ENCODE results near the gene MBD3L2B. TPM values are rescaled to one million over a fixed set of nuclear protein-coding genes. Genes with fewer than 3 reads are reported as not detected.

MBD3L2B gene
- total RNA-seq, 2 experiments from 2014 or later, result not detected

DNA sequence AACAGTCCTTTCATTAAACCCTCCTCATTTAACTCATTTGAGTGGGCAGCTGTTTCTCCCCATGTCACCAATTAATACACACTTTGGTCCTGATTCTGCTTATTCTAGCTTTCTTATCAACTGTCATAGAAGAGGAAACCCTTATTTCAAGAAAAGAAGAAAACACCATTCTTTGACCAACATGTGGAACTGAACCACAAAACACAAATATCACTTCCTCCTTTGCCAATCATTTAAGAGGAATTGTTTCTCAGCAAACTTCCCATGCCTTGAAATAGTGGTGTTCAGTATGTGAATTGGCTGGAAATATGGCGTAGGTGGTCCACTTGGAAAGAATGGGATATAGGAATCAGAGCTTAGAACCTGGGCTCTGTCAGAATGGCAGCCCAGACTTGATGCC lies 20.4 kb downstream of the MBD3L2B start:
- POLR2A ChIA-PET, result no interaction called here
- Mint-ChIP-seq H3K27ac (no peak overlapping the region), H3K9me3 (peaks cover 3% of the 10 kb centered on the region), H3K4me1 (peaks cover 6% of the 10 kb centered on the region), H3K36me3 (no peaks in the 10 kb centered on the region), H3K27me3 (no peaks in the 10 kb centered on the region), H3K4me3 (no peak overlapping the region)
- DNase-seq (no peak), ATAC-seq (ENCODE audit: low read depth) (no peak)

DNA sequence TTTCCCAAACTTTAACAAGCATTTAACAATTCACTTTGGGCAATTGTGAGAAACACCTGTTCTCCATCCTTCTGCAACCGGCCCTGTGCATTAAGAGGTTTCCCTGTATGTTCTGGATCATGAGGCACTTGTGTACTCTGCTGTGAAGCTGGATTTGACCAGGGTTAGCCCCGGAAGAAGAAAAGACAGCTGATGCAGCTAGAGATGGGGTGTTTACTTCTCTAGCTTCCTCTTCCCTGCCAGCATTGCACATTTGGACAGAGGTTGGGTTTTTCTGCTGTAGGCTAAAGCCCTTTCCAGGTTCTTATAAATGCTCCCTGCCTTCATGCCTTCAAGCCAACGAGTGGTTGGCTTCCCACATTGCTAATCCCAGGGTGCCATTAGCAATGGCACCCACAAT lies 20.9 kb downstream of the MBD3L2B start:
- Mint-ChIP-seq H3K4me3 (no peak overlapping the region), H3K27ac (no peak overlapping the region), H3K27me3 (no peaks in the 10 kb centered on the region), H3K36me3 (peaks cover 2% of the 10 kb centered on the region), H3K9me3 (peaks cover 6% of the 10 kb centered on the region), H3K4me1 (peaks cover 6% of the 10 kb centered on the region)
- POLR2A ChIA-PET, result no interaction called here
- DNase-seq (no peak), ATAC-seq (ENCODE audit: low read depth) (no peak)

DNA sequence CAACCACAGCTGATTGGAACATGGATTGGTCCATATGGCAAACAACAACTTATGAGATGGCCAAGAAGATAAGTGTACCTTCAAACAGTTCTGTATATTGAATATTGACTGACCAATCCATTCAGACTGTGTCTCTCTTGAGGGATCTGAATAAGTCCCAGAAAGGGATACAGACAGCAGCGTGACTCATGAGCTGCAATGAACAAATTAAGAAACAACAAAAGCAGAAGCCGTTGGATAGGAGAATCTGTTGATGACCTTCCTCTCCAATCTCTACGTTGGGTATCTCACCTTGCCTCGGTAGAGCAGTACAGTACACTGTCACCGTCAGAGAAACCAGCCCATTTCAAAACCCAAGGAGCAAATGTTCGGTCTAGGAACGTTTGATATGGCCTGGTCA lies 21.3 kb downstream of the MBD3L2B start:
- Mint-ChIP-seq H3K9me3 (peaks cover 10% of the 10 kb centered on the region), H3K27me3 (no peaks in the 10 kb centered on the region), H3K27ac (no peak overlapping the region), H3K36me3 (peaks cover 4% of the 10 kb centered on the region), H3K4me1 (peaks cover 6% of the 10 kb centered on the region), H3K4me3 (no peak overlapping the region)
- DNase-seq, result no peak
- POLR2A ChIA-PET, result no interaction called here
- no peak for ATAC-seq (ENCODE audit: low read depth)

DNA sequence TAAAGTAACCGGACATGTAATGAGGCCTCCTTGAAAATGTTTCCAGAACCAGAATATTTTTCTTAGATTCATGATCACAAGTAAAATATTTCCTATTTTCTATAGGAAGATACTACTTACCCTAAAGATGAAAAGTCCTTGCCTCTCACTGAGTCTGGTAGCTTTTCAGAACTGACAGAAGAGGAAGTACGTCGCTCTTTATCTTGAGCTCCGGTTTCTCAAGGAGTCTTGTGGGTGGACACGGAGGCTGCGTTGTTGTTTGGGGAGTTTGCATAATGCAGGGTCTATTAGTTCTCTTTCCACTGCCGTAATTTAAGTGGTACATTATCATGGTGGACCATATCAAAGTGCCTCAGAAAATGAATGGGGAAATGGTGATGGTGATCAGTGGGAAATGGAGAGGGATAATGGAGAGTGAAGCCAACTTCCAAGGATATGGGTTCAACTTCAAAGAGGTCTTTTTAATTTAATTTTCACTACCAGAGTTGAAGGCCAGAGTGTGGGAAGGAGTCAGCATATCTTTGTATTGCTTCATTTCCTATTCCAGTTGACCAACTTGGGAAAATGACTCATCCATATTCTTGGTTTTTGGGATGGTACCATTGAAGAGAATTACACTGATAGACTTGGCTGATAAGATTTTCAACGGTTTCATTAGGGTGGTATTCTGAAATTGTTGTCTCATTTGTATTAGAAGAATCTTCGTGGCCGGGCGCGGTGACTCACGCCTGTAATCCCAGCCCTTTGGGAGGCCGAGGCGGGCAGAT lies 23.4 kb downstream of the MBD3L2B start:
- DNase-seq (no peak), ATAC-seq (ENCODE audit: low read depth) (no peak)
- Mint-ChIP-seq H3K27ac (no peak overlapping the region), H3K9me3 (peaks cover 12% of the 10 kb centered on the region), H3K4me1 (peaks cover 3% of the 10 kb centered on the region), H3K27me3 (no peaks in the 10 kb centered on the region), H3K4me3 (no peak overlapping the region), H3K36me3 (peaks cover 4% of the 10 kb centered on the region)
- POLR2A ChIA-PET, result no interaction called here

DNA sequence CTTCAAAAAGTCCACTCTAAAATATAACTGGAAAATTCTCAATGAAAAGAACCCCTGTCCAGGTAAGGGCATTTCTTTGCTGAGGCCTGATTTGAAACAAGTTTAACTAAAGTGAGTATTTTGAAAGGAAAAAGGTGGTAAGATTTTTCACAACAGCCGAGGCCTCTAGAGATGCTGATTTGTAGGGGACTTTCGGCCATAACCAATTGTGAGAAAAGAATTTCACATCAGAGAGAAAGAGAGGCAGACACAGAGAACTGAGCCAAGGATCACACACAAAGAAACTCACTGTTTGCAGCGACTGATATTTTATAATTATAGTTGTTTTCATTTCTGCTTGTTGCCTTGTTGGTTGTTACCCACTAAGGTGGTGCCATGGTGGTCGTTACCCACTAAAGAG lies 24.4 kb downstream of the MBD3L2B start:
- POLR2A ChIA-PET, result no interaction called here
- Mint-ChIP-seq H3K9me3 (peaks cover 12% of the 10 kb centered on the region), H3K4me1 (peaks cover 3% of the 10 kb centered on the region), H3K27ac (no peak overlapping the region), H3K4me3 (no peak overlapping the region), H3K27me3 (no peaks in the 10 kb centered on the region), H3K36me3 (peaks cover 4% of the 10 kb centered on the region)
- DNase-seq (no peak), ATAC-seq (ENCODE audit: low read depth) (no peak)

DNA sequence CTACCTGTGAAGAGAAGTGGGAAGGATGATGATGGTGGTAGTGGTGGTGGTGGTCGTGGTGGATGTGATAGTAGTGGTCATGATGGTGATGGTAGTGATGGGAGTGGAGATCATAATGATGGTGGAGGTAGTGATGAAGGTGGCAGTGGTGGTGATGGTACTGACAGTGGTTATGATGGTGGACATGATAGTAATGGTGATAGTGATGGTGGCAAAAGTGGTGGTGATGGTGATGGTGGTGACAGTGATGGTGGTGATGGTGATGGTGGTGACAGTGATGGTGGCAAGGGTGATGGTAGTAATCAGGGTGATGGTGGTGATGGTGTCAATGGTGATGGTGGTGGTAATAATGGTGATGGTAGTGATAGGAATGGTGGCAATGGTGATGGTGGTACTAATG lies 26.2 kb downstream of the MBD3L2B start:
- Mint-ChIP-seq H3K9me3 (peaks cover 12% of the 10 kb centered on the region), H3K4me3 (no peak overlapping the region), H3K27ac (peak overlapping the region; percentile 2), H3K27me3 (no peaks in the 10 kb centered on the region), H3K4me1 (no peaks in the 10 kb centered on the region), H3K36me3 (peaks cover 4% of the 10 kb centered on the region)
- no peak for ATAC-seq (ENCODE audit: low read depth)
- POLR2A ChIA-PET, result no interaction called here
- no peak for DNase-seq

DNA sequence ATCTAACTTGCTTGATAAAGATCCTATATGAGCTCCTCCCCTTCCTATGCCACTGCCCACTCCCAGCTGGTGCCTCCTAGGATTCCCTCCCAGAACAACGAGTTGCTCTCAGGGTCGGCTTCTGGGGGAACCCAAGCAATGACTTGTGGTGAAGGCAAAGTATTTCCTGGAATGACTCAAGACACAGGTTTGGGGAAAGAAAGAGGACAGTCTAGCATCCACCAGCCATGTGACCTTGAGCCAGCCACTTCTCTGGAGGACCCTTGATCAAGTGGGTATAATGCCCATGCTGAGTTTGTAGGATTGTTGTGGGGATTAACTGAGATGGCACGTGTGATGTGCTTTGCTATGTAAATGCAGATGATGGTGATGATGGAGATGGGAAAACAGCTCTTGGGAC lies 33.0 kb downstream of the MBD3L2B start:
- POLR2A ChIA-PET, result no interaction called here
- Mint-ChIP-seq H3K4me1 (no peaks in the 10 kb centered on the region), H3K36me3 (no peaks in the 10 kb centered on the region), H3K4me3 (no peak overlapping the region), H3K27me3 (peaks cover 4% of the 10 kb centered on the region), H3K9me3 (peaks cover 16% of the 10 kb centered on the region), H3K27ac (no peak overlapping the region)
- no peak for ATAC-seq (ENCODE audit: low read depth)
- no peak for DNase-seq

DNA sequence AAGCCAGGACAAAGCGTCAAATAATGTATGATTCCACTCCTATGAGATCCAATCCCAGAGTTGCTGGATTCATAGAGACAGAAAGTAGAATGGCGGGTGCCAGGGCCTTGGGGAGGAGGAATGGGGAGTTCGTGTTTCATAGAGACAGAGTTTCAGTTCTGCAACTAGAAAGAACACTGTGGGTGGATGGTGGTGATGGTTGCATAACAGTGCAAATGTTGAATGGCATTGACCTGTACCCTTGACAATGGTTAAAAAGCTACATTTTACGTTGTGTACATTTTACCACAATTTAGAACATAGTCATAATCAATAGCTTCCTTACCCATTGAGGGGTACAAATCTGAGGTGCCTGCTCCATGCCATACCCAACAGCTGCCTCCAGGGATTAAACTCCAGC lies 33.4 kb downstream of the MBD3L2B start:
- H3K27ac Mint-ChIP-seq, result no peak overlapping the region
- no peaks in the 10 kb centered on the region for H3K36me3 Mint-ChIP-seq
- POLR2A ChIA-PET, result no interaction called here
- H3K9me3 Mint-ChIP-seq, result peaks cover 19% of the 10 kb centered on the region
- H3K27me3 Mint-ChIP-seq, result peaks cover 4% of the 10 kb centered on the region
- ATAC-seq (ENCODE audit: low read depth) (no peak), DNase-seq (no peak)
- H3K4me3 Mint-ChIP-seq, result no peak overlapping the region
- H3K4me1 Mint-ChIP-seq, result no peaks in the 10 kb centered on the region

DNA sequence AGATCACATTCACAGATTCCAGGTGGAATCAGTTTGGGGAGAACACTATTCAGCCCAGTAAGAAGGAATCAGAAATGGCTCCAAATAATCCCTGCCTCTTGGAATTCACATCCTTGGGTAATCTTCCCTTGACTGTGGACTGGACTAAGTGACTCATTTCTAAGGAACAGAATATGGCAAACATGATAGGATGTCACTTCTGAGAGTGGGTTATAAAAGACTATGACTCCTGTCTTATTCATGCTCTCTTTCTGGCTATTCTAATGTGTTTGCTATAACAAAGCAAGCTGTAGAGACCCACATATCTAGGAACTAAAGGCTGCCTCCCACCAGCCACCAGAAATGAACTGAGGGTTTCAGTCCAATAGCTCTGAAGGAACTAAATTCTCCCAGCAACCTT lies 37.8 kb downstream of the MBD3L2B start:
- H3K9me3 Mint-ChIP-seq, result peaks cover 22% of the 10 kb centered on the region
- no peak for DNase-seq
- ATAC-seq (ENCODE audit: low read depth), result no peak
- no peak overlapping the region for H3K27ac Mint-ChIP-seq
- H3K4me3 Mint-ChIP-seq, result no peak overlapping the region
- POLR2A ChIA-PET, result no interaction called here
- H3K36me3 Mint-ChIP-seq, result no peaks in the 10 kb centered on the region
- no peaks in the 10 kb centered on the region for H3K27me3 Mint-ChIP-seq
- no peaks in the 10 kb centered on the region for H3K4me1 Mint-ChIP-seq

DNA sequence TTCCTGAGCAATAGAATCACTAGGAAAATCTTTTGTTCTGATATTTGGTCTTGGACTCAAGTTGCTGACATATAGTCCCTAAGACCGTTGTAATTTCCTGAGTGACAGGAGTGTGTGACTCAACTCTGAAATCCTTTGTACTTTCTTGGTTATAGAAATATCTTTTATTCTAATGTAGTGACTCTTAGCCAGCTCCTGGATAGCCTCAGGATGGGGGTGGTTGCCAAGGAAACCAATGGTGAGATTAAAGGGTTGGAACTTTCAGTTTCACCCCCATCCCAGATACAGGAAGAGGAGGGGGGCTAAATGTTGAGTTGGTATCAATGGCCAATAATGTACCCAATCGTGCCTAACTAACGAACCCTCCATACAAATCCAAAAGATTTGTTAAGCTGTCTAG lies 41.8 kb downstream of the MBD3L2B start:
- no peak for DNase-seq
- POLR2A ChIA-PET, result no interaction called here
- Mint-ChIP-seq H3K27me3 (no peaks in the 10 kb centered on the region), H3K9me3 (peaks cover 22% of the 10 kb centered on the region), H3K27ac (no peak overlapping the region), H3K4me3 (no peak overlapping the region), H3K4me1 (no peaks in the 10 kb centered on the region), H3K36me3 (no peaks in the 10 kb centered on the region)
- ATAC-seq (ENCODE audit: low read depth), result no peak

DNA sequence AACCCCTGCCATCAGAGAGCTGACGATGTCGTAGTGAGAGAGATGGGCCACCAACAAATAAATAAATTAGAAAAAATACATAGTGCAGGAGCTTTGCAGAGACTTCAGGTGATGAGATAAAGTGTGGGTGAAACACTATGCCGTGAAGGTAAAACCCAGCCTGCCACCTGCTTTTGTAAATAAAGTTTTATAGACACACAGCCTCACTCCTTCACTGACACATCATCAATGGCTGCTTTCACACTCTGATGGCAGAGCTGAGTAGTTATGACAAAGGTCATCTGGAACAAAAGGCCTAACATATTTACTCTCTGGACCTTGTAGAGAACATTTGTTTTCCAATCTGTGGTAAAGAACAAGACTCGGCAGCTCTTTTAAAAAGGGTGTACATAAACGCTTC lies 45.0 kb downstream of the MBD3L2B start:
- H3K4me3 Mint-ChIP-seq, result no peak overlapping the region
- H3K27me3 Mint-ChIP-seq, result peaks cover 3% of the 10 kb centered on the region
- no peaks in the 10 kb centered on the region for H3K36me3 Mint-ChIP-seq
- H3K27ac Mint-ChIP-seq, result no peak overlapping the region
- POLR2A ChIA-PET, result no interaction called here
- peaks cover 11% of the 10 kb centered on the region for H3K9me3 Mint-ChIP-seq
- no peak for ATAC-seq (ENCODE audit: low read depth)
- H3K4me1 Mint-ChIP-seq, result no peaks in the 10 kb centered on the region
- no peak for DNase-seq

DNA sequence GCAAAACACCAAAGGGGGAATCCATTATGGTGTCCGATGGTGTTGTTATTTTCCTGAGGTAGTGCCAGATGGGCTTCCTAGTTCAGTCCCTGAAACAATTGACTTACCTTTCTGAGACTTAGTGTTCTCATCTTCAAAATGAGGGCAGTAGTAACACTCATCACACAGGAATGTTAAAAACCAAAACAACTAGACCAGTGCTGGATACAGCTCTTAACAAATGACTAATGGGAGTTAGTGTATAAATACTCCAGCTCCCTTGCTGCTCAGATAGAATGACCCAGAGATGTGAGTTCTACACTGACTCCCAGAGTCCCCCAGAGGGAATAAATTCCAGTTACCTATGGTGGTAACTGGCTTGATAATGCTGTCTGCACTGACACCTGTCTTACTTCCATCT lies 49.9 kb downstream of the MBD3L2B start:
- H3K36me3 Mint-ChIP-seq, result peaks cover 2% of the 10 kb centered on the region
- H3K4me1 Mint-ChIP-seq, result peaks cover 5% of the 10 kb centered on the region

DNA sequence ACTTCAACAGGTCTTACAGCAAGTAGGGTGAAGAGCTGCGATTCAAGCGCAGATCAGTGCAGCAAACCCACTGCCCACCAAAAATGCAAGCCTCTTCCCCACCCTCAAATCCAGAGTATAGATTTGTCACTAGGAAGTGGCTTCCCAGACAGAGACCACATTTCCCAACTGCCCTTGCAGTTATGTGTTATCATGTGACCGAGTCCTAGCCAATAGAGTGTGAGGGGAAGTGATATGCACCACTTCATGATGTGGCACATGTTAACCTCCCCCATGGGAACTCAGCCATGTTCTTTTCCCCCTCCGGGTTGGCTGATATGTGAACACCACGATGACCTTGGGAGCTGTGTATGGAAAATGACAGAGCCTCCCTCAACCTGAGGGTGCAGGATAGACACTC lies 50.8 kb downstream of the MBD3L2B start:
- Mint-ChIP-seq H3K27ac (no peak overlapping the region), H3K9me3 (no peaks in the 10 kb centered on the region), H3K4me3 (no peak overlapping the region), H3K4me1 (peaks cover 5% of the 10 kb centered on the region), H3K27me3 (peaks cover 5% of the 10 kb centered on the region), H3K36me3 (peaks cover 2% of the 10 kb centered on the region)
- DNase-seq, result no peak
- no peak for ATAC-seq (ENCODE audit: low read depth)
- POLR2A ChIA-PET, result no interaction called here

More for the DNA sequence above, 49.9 kb downstream of the MBD3L2B start:
- DNase-seq (no peak), ATAC-seq (ENCODE audit: low read depth) (no peak)
- no peaks in the 10 kb centered on the region for H3K9me3 Mint-ChIP-seq
- peaks cover 3% of the 10 kb centered on the region for H3K27me3 Mint-ChIP-seq
- H3K4me3 Mint-ChIP-seq, result no peak overlapping the region
- POLR2A ChIA-PET, result no interaction called here
- H3K27ac Mint-ChIP-seq, result no peak overlapping the region

DNA sequence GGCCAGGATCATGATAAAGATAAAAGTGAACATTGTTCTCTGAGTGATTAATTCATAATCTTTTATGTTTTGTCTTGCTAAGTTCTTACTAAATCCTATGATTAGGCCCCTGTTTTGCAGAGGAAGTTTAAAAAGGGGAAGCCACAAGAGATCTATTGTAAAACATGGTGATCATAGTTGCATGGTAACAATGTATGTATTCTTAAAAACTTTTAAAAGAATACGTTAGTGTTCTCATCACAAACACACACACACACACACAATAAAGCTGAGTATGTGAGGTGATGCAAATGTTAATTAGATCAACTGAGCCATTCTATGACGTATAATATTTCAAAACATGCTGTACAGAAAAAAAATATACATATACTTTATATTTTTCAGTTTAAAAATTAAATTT lies 51.2 kb downstream of the MBD3L2B start:
- ATAC-seq (ENCODE audit: low read depth) (no peak), DNase-seq (no peak)
- Mint-ChIP-seq H3K4me3 (no peak overlapping the region), H3K4me1 (peaks cover 5% of the 10 kb centered on the region), H3K9me3 (no peaks in the 10 kb centered on the region), H3K36me3 (peaks cover 2% of the 10 kb centered on the region), H3K27ac (no peak overlapping the region), H3K27me3 (peaks cover 5% of the 10 kb centered on the region)
- POLR2A ChIA-PET, result no interaction called here

DNA sequence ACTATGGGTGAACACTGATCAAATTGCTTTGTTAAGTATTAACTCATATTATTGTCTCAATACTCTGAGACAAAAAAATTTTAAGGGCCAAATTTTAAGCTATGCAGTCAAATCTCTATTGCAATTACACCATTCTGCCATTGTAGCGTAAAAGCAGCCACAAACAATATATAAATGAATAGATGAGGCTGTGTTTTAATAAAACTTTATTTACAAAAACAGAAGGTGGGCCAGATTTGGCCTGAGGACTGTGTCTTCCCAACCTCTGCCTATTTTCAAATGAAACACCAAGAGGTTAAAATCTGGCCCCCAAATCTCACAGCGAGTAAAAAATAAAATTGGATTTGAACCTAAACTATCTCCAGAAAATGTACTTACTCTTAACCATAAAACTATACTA lies 51.7 kb downstream of the MBD3L2B start:
- Mint-ChIP-seq H3K27ac (no peak overlapping the region), H3K36me3 (peaks cover 2% of the 10 kb centered on the region), H3K9me3 (no peaks in the 10 kb centered on the region), H3K4me3 (no peak overlapping the region), H3K27me3 (peaks cover 5% of the 10 kb centered on the region), H3K4me1 (peaks cover 5% of the 10 kb centered on the region)
- ATAC-seq (ENCODE audit: low read depth) (no peak), DNase-seq (no peak)
- POLR2A ChIA-PET, result no interaction called here
